Measurements from ENCODE around the gene TBC1D22A. TPM values are rescaled to one million over a fixed set of nuclear protein-coding genes. Genes with fewer than 3 reads are reported as not detected.
A peak's percentile ranks its signal among the peaks of the same experiment; 100 is the strongest.

The TBC1D22A gene
- total and polyA plus RNA-seq, 11 donors: 9.4 to 30.7 (median 18.6) TPM

DNA sequence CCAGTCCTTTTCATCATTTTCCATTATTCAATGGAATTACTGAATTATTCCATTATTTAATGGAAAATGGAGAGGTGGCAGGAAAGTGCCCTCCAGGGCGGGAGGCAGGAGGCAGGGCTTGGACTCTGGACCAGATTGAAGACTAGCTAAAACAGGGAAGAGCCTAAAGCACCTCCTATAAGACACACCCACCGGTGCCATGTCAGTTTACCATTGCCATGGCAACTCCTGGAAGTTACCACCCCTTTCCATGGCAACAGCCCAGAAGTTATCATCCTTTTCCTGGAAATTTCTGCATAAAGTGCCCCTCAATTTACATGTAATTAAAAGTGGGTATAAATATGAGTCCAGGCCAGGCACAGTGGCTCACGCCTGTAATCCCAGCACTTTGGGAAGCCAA is 443.7 kb downstream of the TBC1D22A start:
- Histone ChIP-seq H3K36me3 (no peaks in the 10 kb centered on the region), H3K4me1 (no peaks in the 10 kb centered on the region), H3K27ac (no peak overlapping the region), H3K9me3 (no peaks in the 10 kb centered on the region), H3K4me3 (no peak overlapping the region), H3K27me3 (peaks cover 0 to 18% (median 0%) of the 10 kb centered on the region in 9 donors)
- peak in 1 of 5 donors; percentile 40 for DNase-seq
- intact Hi-C loops (cut with DNase I): no loop called here
- TF ChIP-seq, protein P1, sequence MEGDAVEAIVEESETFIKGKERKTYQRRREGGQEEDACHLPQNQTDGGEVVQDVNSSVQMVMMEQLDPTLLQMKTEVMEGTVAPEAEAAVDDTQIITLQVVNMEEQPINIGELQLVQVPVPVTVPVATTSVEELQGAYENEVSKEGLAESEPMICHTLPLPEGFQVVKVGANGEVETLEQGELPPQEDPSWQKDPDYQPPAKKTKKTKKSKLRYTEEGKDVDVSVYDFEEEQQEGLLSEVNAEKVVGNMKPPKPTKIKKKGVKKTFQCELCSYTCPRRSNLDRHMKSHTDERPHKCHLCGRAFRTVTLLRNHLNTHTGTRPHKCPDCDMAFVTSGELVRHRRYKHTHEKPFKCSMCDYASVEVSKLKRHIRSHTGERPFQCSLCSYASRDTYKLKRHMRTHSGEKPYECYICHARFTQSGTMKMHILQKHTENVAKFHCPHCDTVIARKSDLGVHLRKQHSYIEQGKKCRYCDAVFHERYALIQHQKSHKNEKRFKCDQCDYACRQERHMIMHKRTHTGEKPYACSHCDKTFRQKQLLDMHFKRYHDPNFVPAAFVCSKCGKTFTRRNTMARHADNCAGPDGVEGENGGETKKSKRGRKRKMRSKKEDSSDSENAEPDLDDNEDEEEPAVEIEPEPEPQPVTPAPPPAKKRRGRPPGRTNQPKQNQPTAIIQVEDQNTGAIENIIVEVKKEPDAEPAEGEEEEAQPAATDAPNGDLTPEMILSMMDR (IDR thresholded peaks at IDR 0.05): no peak
- TF ChIP-seq POLR2A (IDR thresholded peaks at IDR 0.05): no peak
- no peak for ATAC-seq
- 88 to 96% (median 93%) methylated on average over 3 of the region's 3 CpGs for WGBS, 4 donors

DNA sequence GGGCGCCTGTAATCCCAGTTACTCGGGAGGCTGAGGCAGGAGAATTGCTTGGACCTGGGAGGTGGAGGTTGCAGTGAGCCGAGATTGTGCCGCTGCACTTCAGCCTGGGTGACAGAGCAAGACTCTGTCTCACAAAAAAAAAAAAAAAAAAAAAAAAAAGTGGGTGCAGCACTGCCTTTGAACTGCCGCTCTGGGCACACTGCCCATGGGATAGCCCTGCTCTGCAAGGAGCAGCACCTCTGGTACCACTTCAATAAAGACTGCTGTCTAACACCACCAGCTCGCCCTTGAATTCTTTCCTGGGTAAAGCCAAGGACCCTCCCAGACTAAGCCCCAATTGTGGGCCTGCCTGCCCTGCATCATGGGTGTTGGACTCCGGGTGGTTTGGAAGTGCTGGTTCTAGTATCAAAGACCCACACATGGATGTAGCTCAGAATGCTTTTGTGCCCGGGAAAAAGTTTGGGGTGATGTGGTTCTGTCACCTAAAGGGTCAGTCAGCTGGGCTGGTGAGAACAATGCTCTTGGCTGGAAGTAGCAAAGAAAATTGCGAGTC is 444.3 kb downstream of the TBC1D22A start:
- Histone ChIP-seq H3K4me1 (no peaks in the 10 kb centered on the region), H3K4me3 (no peak overlapping the region), H3K27ac (no peak overlapping the region), H3K9me3 (no peaks in the 10 kb centered on the region), H3K27me3 (peaks cover 0 to 12% (median 0%) of the 10 kb centered on the region in 9 donors), H3K36me3 (no peaks in the 10 kb centered on the region)
- TF ChIP-seq POLR2A (IDR thresholded peaks at IDR 0.05): no peak
- TF ChIP-seq, protein P1 (IDR thresholded peaks at IDR 0.05): no peak
- DNase-seq (no peak), ATAC-seq (no peak)
- intact Hi-C loops (cut with DNase I): no loop called here
- WGBS, 4 donors: 83 to 88% (median 88%) methylated on average over 9 of the region's 9 CpGs

DNA sequence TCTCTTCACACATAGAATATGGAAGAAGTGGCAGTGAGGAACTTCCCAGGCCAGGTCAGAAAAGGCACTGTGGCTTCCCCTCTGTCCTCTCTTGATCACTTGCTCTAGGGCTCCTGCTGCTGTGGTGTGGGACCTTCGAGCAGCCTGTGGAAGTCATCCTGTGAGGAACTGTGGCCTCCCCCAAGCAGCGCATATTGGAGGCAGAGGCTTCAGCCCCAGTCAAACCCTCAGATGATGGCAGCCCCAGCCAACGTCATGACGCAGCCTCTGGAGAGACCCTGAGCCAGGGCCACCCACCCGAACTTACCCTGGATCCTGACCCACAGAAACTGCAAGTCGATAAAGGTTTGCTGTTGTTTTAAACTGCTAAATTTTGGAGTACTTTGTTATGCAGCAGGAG is 444.9 kb downstream of the TBC1D22A start:
- 88 to 97% (median 90%) methylated on average over 3 to 6 of the region's 6 CpGs for WGBS, 4 donors
- DNase-seq (no peak), ATAC-seq (no peak)
- TF ChIP-seq, protein P1 (IDR thresholded peaks at IDR 0.05): no peak
- no peak for TF ChIP-seq POLR2A (IDR thresholded peaks at IDR 0.05)
- intact Hi-C loops (cut with DNase I): no loop called here
- no peaks in the 10 kb centered on the region for H3K36me3 ChIP-seq
- no peak overlapping the region for H3K27ac ChIP-seq
- no peak overlapping the region for H3K4me3 ChIP-seq
- H3K27me3 ChIP-seq: peaks cover 0 to 6% (median 0%) of the 10 kb centered on the region in 9 donors
- no peaks in the 10 kb centered on the region for H3K9me3 ChIP-seq
- H3K4me1 ChIP-seq: no peaks in the 10 kb centered on the region

DNA sequence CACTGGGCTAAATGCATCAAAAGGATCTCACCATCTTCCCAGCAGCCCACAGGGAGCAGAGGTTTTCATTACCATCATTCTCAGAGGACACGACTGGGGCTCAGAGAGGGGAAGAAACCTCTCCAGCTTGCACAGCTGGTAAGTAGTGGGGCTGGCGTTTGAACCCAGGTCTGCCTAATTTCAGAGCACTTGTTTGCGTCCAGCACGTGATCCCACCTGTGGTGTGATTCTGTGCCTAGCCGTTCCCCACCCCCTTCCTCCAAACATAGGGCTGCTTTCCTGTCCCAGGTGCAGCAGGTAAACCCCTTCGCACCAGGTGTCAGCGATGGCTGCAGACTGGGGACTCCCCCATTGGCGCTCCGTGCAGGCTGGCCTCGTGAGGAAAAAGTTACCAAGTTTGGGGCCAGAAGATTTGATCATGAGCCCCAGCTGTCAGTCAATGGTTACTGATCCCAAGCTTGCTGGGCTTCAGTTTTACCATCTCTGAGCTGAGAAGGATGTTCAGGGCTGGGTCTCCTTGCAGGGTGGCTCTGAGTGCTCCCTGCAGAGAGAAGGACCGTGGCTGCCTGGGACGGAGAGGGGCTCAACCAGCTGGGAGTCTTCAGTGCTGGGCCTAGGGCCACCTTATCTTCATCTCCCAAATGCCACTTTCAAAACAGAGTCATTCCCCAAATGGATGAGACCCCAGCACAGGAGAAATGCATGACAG is 445.6 kb downstream of the TBC1D22A start:
- TF ChIP-seq, protein P1 (IDR thresholded peaks at IDR 0.05): no peak
- TF ChIP-seq POLR2A (IDR thresholded peaks at IDR 0.05): no peak
- Histone ChIP-seq H3K36me3 (no peaks in the 10 kb centered on the region), H3K4me1 (no peaks in the 10 kb centered on the region), H3K27ac (no peak overlapping the region), H3K27me3 (peaks cover 0 to 5% (median 0%) of the 10 kb centered on the region in 9 donors), H3K9me3 (no peaks in the 10 kb centered on the region), H3K4me3 (no peak overlapping the region)
- WGBS, 4 donors: 85 to 94% (median 89%) methylated on average over 9 to 12 of the region's 12 CpGs
- intact Hi-C loops (cut with DNase I): no loop called here
- ATAC-seq (no peak), DNase-seq (no peak)

Measured in heart left ventricle (tissue), 16 donors.